SIG-M5 treated with dmso at 0.1 percent for 504 hours (cell line): ENCODE measurements around the gene CBL.
"Not testable (repeated sequence)": the region's sequence is repeated elsewhere in the genome, so short reads cannot be mapped to it uniquely, and the experiment has no call there.

ENCODE experiments used
- DNase-seq: peaks from one replicate; lab custom pipeline; 2025; ENCODE audit not compliant: unreplicated experiment; lab: John Stamatoyannopoulos, UW

Gene CBL

DNA sequence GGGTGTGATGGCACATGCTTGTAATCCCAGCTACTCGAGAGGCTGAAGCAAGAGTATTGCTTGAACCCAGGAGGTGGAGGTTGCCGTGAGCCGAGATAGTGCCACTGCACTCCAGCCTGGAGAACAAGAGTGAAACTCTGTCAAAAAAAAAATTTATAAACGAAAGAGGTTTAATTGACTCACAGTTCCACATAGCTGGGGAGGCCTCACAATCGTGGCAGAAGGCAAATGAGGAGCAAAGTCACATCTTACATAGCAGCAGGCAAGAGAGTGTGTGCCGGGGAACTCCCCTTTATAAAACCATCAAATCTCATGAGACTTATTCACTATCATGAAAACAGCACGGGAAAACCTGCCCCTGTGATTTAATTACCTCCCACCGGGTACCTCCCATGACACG, 21.7 kb upstream of the CBL start:
- DNase-seq, result not testable (repeated sequence)

DNA sequence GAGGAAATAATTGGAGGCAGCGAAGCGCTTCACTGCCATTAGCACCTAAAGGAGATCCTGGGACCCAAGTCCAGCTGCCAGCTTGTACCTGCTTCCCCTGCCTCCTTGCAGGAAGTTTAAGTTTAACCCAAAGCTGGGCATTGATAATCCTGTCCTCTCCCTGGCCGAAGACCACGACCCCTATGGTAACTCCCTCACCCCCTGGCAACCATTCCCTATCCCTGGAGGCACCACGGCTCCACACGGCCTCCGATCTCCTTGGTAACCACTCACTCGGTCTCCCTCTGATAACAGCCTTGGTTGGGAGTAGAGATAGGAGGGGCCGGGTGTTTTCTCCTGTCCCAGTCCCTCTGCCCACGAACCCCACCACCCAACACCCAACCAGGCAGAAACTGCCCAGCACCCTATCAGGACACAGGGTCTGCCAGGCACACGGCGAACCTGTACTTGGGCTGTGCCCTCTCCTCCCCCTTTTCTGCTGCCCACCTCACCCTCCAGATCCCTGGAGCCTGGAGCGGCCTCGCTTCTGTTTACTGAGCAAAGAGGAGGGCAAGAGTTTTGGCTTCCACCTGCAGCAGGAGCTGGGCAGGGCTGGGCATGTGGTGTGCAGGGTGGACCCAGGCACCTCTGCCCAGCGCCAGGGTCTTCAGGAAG, 20.0 kb upstream of the CBL start:
- no peak for DNase-seq

DNA sequence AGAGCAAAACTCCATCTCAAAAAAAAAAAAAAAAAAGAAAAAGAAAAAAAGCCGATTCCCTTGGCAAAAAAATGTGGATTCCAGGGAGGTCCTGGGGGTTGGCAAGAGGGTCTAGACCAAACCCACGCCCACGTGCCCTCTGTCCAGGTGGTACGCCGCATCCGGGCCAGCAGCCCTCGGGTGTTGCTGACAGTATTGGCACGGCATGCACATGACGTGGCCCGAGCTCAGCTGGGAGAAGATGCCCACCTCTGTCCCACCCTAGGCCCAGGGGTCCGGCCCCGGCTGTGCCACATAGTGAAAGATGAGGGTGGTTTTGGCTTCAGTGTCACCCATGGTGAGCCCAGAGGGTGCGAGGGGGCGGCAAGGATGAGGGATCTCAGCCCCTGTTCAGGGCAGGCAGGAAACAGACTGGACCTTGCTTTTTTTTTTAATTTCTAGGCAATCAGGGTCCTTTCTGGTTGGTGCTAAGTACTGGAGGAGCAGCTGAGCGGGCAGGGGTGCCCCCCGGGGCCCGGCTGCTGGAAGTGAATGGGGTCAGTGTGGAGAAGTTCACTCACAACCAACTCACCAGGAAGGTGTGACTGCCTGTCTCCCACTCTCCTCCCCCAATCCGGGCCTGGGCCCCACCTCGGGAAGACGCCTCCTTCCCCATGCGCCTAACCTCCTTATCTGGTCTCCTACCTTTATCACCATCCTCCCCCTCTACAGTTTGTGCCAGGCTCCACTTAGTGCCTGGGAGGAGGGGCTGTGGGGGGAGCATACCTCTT, 18.8 kb upstream of the CBL start:
- DNase-seq, result no peak

DNA sequence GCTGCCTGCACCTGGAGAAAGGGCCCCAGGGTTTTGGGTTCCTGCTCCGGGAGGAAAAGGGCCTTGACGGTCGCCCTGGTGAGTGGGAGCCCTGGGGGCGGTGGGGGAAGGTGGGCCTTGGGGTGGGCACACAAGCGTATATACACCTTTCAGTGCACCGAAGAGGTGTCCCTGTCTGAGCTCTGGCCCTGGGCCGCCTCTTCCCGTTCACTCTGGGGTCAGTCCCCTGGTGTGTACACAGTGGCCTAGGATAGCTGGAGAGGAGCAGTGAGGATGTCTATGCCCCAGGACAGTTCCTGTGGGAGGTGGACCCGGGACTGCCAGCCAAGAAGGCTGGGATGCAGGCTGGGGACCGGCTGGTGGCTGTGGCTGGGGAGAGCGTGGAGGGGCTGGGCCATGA, 18.1 kb upstream of the CBL start:
- DNase-seq, result no peak

DNA sequence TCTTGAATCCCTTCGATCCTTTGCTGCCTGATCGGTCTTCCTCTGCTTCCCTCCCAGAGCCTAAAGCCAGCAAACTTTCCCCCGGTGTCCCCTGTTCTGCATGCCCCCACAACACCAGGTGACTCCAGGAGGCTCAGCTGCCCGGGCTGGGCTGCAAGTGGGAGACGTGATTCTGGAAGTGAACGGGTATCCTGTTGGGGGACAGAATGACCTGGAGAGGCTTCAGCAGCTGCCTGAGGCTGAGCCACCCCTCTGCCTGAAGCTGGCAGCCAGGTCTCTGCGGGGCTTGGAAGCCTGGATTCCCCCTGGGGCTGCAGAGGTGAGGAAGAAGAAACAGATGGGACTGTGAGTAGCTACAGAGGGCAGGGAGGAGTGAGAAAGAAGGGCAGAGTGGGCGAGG, 17.3 kb upstream of the CBL start:
- no peak for DNase-seq

DNA sequence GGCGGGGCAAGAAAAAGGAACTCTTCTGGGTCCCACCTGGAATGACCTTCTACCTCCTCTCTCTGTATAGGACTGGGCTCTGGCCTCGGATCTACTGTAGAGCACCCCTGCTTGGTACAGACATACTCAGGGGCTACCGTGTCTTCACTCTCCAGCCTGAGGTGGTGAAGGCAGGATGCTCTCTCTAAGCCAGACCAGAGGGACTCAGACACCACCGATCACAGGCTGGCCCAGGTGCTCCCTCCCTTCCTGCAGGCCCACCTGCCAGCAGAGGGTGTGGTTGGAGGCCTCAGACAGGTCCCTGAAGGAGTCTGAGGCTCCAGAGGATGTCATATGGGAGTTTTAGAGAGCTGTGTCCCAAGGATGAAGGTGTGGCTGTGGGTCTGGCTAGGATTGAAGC, 16.7 kb upstream of the CBL start:
- no peak for DNase-seq

DNA sequence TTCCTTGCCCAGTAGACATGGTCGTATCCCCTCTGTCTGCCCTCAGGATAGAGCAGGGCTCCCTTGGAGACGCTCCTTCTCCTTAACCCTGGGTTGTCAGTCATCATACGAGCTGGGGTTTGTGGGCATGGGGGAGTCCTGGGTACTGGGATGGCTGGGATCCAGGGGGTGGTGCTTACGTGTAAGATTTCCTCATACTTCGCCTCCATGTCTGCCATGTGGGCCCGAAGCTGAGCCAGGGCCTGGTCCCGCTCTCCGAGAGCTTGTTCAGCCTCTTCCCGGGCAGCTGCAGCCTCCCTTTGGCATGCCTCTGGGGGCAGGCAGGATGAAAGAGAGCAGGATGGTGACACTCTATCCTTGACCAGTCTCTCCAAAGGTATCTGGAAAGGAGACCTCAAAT, 15.6 kb upstream of the CBL start:
- DNase-seq, result no peak

DNA sequence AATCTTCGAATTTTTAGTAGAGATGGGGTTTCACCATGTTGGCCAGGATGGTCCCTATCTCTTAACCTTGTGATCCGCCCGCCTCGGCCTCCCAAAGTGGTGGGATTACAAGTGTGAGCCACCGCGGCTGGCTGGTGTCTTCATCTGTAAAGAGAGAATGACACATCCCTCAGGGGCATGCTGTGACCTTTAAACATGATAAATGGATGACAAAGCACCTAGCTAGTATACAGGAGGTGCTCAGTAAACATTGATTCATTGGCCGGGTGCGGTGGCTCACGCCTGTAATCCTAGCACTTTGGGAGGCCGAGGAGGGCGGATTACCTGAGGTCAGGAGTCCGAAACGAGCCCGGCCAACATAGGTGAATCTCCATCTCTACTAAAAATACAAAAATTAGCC, 14.9 kb upstream of the CBL start:
- DNase-seq, result not testable (repeated sequence)

DNA sequence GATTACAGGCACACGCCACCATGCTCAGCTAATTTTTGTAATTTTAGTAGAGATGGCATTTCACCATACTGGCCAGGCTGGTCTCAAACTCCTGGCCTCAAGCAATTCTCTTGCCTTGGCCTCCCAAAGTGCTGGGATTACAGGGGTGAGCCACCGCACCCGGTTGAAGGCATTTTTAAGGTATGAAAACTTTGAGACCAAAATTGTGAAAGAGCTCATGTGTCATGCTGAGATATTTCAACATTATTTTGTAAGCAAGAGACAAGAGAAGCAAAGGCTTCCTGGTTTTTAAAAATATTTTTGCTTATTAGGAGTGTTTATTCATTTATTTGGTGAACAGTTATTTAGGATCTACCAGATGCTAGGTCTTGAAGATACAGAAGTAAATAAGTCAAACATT, 14.0 kb upstream of the CBL start:
- peak; percentile 72 for DNase-seq

DNA sequence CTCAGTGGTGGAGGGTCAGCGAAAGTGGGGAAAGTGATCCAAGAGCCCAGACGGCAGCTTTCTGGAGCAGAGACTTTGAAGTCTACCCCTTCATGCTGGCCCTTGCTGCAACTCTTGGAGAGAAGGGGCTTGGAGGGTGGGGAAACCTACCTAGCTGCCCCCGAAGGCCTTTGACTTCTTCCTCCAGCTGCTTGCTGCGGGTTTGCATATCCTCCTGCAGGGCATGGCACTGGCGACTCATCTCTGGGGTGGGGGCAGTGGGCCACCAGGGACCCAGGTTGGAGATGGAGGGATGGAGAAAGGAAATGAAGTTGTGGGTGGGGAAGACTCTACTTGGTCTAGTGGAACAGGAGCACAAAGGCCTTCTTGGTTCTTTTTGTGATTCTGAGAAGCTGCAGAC, 13.1 kb upstream of the CBL start:
- no peak for DNase-seq

DNA sequence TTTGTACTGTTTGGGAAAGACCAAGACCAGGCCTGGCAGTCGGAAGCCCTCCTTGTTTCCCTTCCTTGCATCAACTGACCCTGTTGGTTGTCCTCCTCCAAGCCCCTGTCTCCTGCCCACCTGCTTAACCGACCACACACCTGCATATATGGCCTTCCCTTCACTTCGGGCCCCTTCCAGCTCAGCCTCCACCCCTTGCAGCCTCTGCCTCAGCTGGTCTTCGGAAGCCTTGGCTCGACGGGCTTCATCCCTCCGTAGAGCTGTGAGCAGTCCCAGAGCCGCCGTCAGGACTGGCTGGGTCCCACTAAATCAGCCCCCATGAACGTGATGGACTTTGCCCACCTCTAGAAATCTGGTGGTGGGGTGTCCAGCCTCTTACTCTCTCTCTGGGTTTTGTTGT, 12.5 kb upstream of the CBL start:
- DNase-seq, result no peak

DNA sequence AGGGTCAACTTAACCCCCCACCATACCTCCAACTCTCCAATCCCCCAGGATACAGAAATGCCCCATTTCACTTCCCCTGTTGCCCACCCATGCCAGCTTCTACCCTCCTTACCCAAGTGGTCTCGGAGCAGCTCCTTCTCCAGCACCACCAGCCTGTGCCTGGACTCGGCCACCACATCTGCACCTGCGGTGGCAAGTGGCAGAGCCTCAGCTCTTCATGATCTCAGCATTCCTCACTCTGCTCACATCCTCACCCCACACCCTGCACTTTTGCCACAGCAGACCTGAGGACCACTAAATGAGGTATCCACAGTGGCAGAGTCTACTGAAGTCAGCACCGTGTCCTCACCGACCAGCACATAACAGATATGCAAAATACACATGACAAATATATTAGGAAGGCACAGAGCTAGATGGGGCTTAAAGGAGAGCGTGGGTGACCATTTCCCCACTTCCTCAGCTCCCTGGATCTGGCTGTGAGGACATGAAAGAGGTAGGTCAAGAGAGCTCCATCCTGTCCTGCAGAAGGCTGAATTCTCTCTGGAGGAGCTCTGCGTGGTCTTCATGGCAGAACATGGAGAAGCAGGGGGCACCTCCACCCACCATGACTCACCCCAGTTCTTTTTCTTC, 11.2 kb upstream of the CBL start:
- no peak for DNase-seq

DNA sequence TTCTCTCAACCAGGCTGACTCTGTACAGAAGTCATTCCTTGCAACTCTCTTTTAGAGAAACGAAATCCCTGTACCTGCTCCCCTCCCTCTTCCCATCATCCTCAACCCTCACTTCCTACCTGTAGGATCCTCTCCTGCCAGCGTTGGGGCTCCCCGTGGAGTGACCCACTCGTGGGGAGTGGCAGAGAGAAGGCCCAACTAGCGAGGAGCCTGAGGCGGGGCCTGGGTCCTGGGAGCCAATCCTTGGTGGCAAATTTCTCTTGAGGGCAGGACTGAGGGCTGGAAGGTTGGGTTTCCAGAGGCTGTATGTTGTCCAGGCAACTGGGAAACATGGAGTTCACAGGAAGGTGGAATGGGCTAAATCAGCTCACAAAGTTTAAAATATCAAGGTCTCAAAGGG, 10.5 kb upstream of the CBL start:
- peak; percentile 46 for DNase-seq

DNA sequence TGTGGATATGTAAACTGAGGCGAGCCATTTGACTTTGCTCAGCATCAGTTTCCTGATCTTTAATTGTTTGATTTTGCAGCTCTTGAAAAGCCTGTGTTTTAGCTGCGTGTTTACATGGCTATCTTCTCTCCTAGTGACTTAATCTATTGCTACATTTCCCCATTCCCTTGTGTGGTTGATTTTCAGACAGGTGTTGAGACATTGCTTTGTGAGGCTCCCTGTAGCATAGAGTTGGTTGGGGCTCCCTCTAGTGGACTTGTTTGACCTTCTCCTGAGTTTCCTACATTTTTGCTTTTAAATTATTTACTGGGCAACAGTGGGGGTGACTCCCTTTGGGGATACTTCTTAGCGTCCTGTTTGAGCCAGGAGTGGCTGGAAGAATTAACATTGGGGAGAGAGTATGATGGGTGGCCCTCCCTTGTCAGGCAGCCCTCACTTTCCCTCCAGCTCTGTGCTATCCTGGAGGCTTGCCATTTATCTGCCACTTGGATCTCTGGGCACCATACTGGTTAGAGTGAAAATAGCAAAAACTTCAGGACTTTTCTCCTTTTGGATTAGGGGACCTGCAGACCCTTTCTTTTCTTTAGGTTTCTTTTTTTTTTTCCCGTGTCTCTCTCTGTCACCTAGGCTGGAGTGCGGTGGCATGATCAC, 9.2 kb upstream of the CBL start:
- DNase-seq, result peak; percentile 97

DNA sequence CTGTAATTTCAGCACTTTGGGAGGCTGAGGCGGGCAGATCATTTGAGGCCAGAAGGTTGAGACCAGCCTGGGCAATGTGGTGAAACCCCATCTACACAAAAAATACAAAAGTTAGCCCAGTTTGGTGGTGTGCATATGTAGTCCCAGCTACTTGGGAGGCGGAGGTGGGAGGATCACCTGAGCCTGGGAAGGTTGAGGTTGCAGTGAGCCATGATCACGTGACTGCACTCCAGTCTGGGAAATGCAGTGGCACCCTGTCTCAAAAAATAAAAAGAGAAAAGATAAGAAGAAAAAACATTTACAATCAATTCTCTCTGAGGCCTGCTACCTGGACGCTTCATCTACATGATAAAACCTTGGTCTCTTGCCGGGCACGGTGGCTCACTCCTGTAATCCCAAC, 7.2 kb upstream of the CBL start:
- DNase-seq, result no peak

DNA sequence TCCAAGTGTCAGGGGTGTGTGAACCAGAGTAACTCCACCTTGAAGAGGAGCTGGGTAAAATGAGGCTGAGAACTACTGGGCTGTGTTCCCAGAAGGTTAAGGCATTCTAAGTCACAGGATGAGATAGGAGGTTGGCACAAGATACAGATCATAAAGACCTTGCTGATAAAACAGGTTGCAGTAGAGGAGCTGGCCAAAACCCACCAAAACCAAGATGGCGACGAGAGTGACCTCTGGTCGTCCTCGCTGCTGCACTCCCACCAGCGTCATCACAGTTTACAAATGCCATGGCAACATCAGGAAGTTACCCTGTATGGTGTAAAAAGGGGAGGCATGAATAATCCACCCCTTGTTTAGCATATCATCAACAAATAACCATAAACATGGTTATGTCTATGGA, 4.9 kb upstream of the CBL start:
- DNase-seq, result not testable (repeated sequence)

DNA sequence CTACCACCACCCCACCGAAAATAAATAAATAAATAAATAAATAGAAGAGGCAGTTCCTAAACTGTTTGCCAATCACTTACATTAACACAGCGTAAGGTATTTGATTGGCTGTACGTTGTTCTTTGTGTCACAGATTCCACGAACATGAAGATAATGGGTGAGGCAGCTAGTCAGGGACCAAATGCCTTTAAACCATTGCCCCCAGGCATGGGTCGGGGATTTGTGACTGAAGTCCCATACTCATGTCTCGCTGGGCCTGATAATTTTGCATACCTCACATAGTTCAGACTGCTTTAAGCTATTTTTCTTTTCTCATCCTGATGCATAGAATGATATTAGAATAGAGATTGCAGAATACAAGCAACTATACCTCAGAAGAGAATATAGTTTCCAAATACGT, 3.6 kb upstream of the CBL start:
- no peak for DNase-seq

DNA sequence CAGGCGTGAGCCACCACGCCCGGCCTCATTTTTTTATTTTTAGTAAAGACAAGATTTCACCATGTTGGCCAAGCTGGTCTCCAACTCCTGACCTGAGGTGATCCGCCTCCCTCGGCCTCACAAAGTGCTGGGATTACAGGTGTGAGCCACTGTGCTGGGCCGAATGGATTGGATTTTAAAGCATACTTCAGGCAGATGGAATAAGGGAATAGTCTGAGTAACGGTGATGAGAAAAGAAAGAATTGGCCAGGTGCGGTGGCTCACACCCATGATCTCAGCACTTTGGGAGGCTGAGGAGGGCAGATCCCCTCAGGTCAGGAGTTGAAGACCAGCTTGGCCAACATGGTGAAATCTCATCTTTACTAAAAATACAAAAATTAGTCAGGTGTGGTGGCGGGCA, 2.1 kb upstream of the CBL start:
- DNase-seq, result no peak

DNA sequence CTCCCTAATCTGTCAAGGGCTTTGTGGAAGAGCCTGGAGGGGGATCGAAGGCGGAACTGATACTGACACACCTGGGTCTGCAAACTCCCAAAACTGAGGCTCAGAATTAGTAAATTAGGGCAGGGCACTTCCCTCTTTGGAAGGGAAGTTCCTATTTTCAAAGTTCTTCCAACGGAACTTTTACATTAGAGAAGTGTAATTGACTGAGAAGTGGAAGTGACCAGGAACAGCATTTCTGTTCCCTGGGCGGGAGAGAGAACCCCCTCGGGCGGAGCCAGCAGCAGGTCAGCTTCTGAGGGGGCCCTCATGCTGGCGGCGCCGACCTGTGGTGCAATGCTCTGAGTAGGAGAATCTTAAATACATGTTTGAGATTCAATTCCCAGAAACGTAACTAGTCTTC, 1.1 kb upstream of the CBL start:
- DNase-seq, result peak; percentile 81

DNA sequence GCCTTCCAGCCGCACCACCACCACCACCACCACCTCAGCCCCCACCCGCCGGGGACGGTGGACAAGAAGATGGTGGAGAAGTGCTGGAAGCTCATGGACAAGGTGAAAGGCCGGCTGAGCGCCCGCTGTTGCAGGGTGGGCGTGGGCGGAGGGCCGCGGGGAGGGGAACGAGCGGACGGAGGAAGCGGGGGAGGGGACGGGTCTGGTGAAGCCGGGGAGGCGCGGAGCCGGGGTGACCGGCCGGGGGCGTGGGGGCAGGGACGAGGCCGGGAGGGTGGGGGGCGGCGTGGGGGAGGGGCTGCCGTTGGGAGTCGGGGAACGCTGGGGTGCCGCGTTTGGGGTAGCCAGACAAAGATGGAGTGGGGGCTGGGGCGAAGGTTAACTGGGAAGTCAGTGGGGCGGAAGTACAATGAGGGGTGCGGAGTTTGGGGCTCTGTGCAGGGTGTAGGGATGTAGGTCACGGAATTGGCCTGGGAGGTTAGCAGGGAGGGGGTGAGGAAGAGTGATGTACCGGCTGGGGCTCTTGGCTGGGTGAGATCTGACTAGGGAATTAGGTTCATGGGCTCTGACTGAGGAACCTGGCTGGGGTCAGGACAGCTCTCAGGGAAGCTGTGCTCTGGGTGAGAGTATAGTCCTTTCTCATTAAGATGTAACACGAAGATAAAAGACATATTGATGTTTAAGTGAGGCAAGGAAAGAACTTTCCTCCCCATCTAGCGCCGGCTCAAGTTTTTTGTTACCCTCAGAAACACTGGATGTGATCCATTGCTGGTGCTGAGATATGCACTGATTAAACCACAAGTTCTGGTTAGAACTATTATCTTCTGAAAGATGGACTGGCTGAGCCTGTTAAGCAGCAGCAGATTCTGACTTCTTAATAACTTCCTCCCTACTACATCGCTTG, 624 bp downstream of the CBL start:
- DNase-seq, result peak; percentile 59

DNA sequence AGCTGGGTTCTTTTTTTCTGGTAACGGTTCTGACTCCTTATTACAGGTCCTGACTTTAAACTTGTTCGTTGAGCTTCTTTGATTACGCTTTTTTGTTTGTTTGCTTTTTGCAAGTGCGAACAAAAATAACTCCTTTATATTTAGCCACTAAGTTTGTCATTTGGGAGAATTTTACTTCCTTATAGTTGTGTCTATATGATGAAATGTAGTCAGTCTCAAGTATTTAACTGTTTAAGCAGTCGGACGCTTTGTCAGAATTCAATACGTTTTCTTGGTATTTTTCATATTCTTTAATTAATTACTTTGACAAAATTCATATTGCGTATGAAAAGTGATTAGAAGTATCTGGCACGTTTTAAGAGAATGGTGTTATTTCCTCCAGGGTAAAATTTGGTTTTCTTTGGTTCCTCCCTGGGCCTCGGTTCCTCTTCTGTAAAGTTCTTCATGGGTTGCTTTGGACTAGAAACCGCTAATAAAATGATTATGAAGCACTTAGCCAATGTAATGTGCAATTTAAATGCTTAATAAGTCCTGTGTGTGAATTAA, 1.3 kb downstream of the CBL start:
- peak; percentile 59 for DNase-seq
